ENCODE data around the gene AHCTF1. TPM values are rescaled to one million over a fixed set of nuclear protein-coding genes. Genes with fewer than 3 reads are reported as not detected.
"Not testable (repeated sequence)": the region's sequence is repeated elsewhere in the genome, so short reads cannot be mapped to it uniquely, and the experiment has no call there.

Gene AHCTF1
- total RNA-seq, 2 experiments from 2014 or later, result 32.1 to 38.8 TPM

DNA sequence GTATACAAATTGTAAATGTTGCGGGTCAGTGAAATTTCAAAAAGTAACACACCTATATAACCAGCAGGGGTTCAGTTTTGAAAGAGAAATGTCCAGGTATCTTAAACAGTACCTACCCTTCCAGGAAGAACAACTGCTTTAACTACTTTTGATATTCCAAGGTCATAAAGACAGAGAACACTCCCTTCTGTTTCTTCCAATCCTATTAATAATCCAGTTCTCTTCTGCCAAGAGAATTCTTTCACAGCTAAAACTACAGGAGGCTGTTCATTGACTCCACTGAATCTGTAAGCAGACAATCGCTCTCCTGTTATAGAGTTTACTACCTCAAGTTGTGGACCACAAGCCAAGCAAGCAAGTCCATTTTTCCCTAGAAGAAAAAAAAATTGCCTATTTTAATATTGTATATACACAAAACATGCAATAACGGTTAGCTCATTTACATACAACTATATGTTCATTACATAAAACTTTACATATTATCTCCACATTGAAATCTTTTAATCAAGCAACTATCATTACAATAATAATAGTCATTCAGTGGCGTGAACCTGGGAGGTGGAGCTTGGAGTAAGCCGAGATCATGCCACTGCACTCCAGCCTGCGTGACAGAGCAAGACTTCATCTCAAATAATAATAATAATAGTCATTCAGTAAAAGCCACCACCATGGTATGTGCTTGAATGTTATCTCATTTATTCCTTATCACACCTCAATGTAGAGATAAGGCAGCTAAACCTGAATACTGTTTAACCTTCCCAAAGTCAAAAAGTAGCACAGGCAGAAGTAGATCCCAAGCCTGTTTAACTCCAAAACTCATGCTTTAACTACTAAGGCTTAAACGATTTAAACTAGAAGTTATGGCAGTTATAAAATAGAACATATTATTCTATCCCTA lies 15.5 kb downstream of the AHCTF1 start:
- intact Hi-C loops (cut with micrococcal nuclease); H3K27ac Mint-ChIP-seq; H3K4me3 Mint-ChIP-seq; DNase-seq; CTCF ChIA-PET; H3K27me3 Mint-ChIP-seq (ENCODE audit: low read depth); H3K9me3 Mint-ChIP-seq: not testable (repeated sequence)
- peaks cover 14% of the 10 kb centered on the region for H3K4me1 Mint-ChIP-seq (ENCODE audit: low read depth)
- peaks cover 20% of the 10 kb centered on the region for H3K36me3 Mint-ChIP-seq (ENCODE audit: low read depth)

DNA sequence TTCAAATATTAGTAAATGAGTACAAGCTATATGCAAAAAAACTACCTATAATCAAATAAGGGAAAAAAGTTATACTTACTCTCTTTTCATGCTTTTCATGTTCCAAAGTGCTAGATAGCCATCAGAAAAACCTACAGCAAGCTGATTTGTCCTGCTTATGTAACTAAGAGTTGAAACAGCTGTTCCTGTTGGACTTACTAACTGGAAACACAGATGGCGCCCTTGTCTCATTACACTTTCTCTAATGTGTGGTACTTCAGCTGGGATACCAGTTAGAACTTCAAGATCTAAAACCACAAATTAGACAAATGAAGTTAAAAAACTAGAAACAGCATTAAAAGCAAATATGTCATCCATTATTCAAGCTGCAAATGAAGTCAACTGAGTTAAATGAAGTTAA lies 24.3 kb downstream of the AHCTF1 start:
- H3K27me3 Mint-ChIP-seq (ENCODE audit: low read depth), result no peaks in the 10 kb centered on the region
- intact Hi-C loops (cut with micrococcal nuclease), result loop anchor here (1.0 to 5.0 kb wide), 2 partner anchors 53 to 465 kb away; no protein-coding TSS in a partner anchor
- H3K9me3 Mint-ChIP-seq, result no peaks in the 10 kb centered on the region
- H3K27ac Mint-ChIP-seq, result no peak overlapping the region
- DNase-seq, result peak; percentile 32
- CTCF ChIA-PET, result interaction anchor here (0.7 to 1.1 kb wide), 4 partner anchors 10 to 433 kb away, joined by 3 read pairs; no protein-coding TSS in a partner anchor
- H3K4me1 Mint-ChIP-seq (ENCODE audit: low read depth), result peaks cover 2% of the 10 kb centered on the region
- H3K36me3 Mint-ChIP-seq (ENCODE audit: low read depth), result peaks cover 34% of the 10 kb centered on the region
- no peak overlapping the region for H3K4me3 Mint-ChIP-seq

GRCh38 chr1:246906833-246907232 lies 24.9 kb downstream of the AHCTF1 start:
- DNase-seq, result no peak
- CTCF ChIA-PET, result interaction anchor here (0.6 to 1.3 kb wide), 6 partner anchors 9 to 433 kb away, joined by 3 to 4 read pairs (median 3); no protein-coding TSS in a partner anchor
- Mint-ChIP-seq H3K4me1 (ENCODE audit: low read depth) (peaks cover 2% of the 10 kb centered on the region), H3K9me3 (no peaks in the 10 kb centered on the region), H3K27me3 (ENCODE audit: low read depth) (no peaks in the 10 kb centered on the region), H3K27ac (no peak overlapping the region), H3K4me3 (no peak overlapping the region), H3K36me3 (ENCODE audit: low read depth) (peaks cover 37% of the 10 kb centered on the region)
- intact Hi-C loops (cut with micrococcal nuclease), result loop anchor here (1.0 to 5.0 kb wide), 2 partner anchors 53 to 465 kb away; no protein-coding TSS in a partner anchor

- Mint-ChIP-seq H3K4me3 (no peak overlapping the region), H3K9me3 (no peaks in the 10 kb centered on the region), H3K27me3 (ENCODE audit: low read depth) (no peaks in the 10 kb centered on the region), H3K4me1 (ENCODE audit: low read depth) (peaks cover 2% of the 10 kb centered on the region), H3K27ac (no peak overlapping the region), H3K36me3 (ENCODE audit: low read depth) (peaks cover 45% of the 10 kb centered on the region)
- CTCF ChIA-PET, result interaction anchor here (0.6 kb wide), 1 partner anchor 62 kb away, joined by 4 read pairs; no protein-coding TSS in a partner anchor
- intact Hi-C loops (cut with micrococcal nuclease), result no loop called here
- DNase-seq, result no peak
These were observed 29.9 kb downstream of the AHCTF1 start for GRCh38 chr1:246901874-246902273.

DNA sequence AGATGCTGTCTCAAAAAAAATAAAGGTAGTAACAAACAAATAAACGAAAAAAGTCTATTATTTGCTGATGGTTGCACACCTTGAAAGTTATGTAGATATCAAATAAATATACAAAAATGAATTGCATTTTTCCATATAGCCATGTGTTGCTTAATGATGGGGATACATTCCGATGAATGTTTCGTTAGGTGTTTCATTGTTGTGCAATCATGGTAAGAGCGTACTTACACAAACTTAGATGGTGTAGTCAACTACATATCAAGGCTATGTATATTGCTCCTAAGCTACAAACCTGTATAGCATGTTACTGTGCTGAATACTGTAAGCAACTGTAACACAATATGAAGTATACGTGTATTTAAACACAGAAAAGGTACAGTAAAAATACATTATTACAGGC lies 34.4 kb downstream of the AHCTF1 start:
- CTCF ChIA-PET, result interaction anchor here (1.3 kb wide), 1 partner anchor 9 kb away, joined by 3 read pairs; no protein-coding TSS in a partner anchor

GRCh38 chr1:246893191-246893939 lies 38.4 kb downstream of the AHCTF1 start:
- no peaks in the 10 kb centered on the region for H3K27me3 Mint-ChIP-seq (ENCODE audit: low read depth)
- CTCF ChIA-PET, result no interaction called here
- intact Hi-C loops (cut with micrococcal nuclease), result no loop called here

More for the DNA sequence above, 34.4 kb downstream of the AHCTF1 start:
- Mint-ChIP-seq H3K9me3 (no peaks in the 10 kb centered on the region), H3K4me3 (no peak overlapping the region), H3K4me1 (ENCODE audit: low read depth) (peaks cover 12% of the 10 kb centered on the region), H3K27ac (no peak overlapping the region), H3K36me3 (ENCODE audit: low read depth) (peaks cover 46% of the 10 kb centered on the region), H3K27me3 (ENCODE audit: low read depth) (no peaks in the 10 kb centered on the region)
- no peak for DNase-seq
- intact Hi-C loops (cut with micrococcal nuclease), result no loop called here

DNA sequence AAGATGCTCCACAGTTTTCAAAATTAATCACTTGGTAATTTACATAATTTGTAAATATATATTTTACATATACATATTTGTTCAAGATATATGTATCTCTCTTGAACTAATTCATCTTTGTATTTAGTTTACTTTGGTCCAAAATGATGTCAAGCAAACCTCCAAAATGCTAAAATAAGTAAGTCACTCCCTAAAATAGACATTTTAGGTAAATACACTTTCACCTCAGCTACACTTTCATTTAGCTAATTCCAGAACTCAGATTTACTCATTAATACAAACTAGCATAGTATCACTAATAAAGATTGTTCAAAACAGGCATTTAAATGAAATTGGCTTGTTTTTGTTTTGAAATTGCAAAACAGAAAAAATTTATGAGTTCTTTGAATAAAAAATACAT lies 40.6 kb downstream of the AHCTF1 start:
- intact Hi-C loops (cut with micrococcal nuclease), result no loop called here
- CTCF ChIA-PET, result interaction anchor here (1.0 kb wide), 1 partner anchor 70 kb away, joined by 3 read pairs; no protein-coding TSS in a partner anchor

More at GRCh38 chr1:246893191-246893939, 38.4 kb downstream of the AHCTF1 start:
- H3K9me3 Mint-ChIP-seq, result no peaks in the 10 kb centered on the region
- peaks cover 44% of the 10 kb centered on the region for H3K36me3 Mint-ChIP-seq (ENCODE audit: low read depth)
- peak overlapping the region; percentile 68 for H3K27ac Mint-ChIP-seq
- peaks cover 10% of the 10 kb centered on the region for H3K4me1 Mint-ChIP-seq (ENCODE audit: low read depth)
- no peak for DNase-seq
- H3K4me3 Mint-ChIP-seq, result no peak overlapping the region

DNA sequence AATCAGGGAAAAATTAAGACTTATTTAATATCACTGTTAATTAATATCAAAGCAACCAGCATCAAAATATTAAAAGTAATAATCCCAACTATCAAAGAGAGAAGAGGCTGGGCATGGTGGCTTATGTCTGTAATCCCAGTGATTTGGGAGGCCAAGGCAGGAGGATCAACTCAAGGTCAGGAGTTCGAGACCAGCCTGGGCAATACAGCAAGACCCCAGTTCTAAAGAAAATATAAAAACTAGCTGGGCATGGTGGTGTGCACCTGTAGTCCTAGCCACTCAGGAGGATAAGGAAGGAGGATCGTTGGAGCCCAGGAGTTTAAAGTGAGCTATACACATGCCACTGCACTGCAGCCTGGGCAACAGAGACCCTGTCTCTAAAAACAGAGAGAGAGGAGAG lies 43.2 kb downstream of the AHCTF1 start:
- H3K9me3 Mint-ChIP-seq, result no peaks in the 10 kb centered on the region

More for the DNA sequence above, 40.6 kb downstream of the AHCTF1 start:
- H3K36me3 Mint-ChIP-seq (ENCODE audit: low read depth), result peaks cover 38% of the 10 kb centered on the region
- DNase-seq, result no peak
- H3K27me3 Mint-ChIP-seq (ENCODE audit: low read depth), result no peaks in the 10 kb centered on the region
- H3K4me3 Mint-ChIP-seq, result no peak overlapping the region
- H3K9me3 Mint-ChIP-seq, result no peaks in the 10 kb centered on the region
- no peak overlapping the region for H3K27ac Mint-ChIP-seq
- peaks cover 10% of the 10 kb centered on the region for H3K4me1 Mint-ChIP-seq (ENCODE audit: low read depth)

DNA sequence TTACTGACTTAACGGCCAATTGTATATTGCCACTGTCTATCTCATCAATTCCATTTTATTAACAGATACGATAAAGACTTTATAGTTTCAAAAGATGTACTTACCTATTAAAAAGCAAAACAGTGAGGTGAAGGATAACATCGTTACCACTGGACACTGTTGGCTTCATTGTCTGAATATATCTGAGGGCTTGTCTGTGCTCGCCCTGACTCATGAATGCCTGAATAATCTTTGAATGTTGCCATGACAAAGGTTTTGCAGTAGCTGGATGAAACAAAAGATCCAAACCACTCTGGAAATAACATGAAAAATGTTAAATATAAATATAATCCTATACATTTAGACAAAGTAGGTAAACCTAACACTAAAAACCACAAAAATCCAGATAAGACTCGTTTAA lies 46.4 kb downstream of the AHCTF1 start:
- H3K9me3 Mint-ChIP-seq; CTCF ChIA-PET; DNase-seq; H3K4me3 Mint-ChIP-seq; intact Hi-C loops (cut with micrococcal nuclease); H3K27ac Mint-ChIP-seq; H3K27me3 Mint-ChIP-seq (ENCODE audit: low read depth); H3K4me1 Mint-ChIP-seq (ENCODE audit: low read depth): not testable (repeated sequence)
- peaks cover 32% of the 10 kb centered on the region for H3K36me3 Mint-ChIP-seq (ENCODE audit: low read depth)

More for the DNA sequence above, 43.2 kb downstream of the AHCTF1 start:
- H3K27ac Mint-ChIP-seq, result no peak overlapping the region
- H3K36me3 Mint-ChIP-seq (ENCODE audit: low read depth), result peaks cover 33% of the 10 kb centered on the region
- intact Hi-C loops (cut with micrococcal nuclease), result no loop called here
- no peak for DNase-seq
- CTCF ChIA-PET, result no interaction called here
- H3K4me1 Mint-ChIP-seq (ENCODE audit: low read depth), result peaks cover 7% of the 10 kb centered on the region
- no peaks in the 10 kb centered on the region for H3K27me3 Mint-ChIP-seq (ENCODE audit: low read depth)
- no peak overlapping the region for H3K4me3 Mint-ChIP-seq

DNA sequence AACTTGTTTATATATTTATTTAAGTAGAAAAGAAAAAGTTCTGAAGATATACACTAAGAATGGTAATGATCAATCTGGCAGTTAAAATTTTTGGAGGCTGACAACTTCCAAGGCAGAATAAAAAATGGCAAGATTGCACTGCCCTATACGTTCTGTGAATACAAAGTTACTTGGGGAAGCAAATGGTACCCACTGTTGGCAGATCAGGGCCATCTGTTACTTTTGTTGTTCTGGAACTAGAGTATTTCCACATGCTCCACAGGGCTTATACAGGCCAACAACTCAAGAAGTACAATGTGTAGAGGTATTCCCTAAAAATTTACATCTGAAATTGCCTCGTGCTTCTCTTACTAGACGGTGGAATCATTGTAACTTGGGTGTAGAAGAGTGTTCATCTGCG lies 53.2 kb downstream of the AHCTF1 start:
- Mint-ChIP-seq H3K9me3 (no peaks in the 10 kb centered on the region), H3K4me3 (no peak overlapping the region), H3K36me3 (ENCODE audit: low read depth) (peaks cover 38% of the 10 kb centered on the region), H3K27me3 (ENCODE audit: low read depth) (no peaks in the 10 kb centered on the region), H3K27ac (no peak overlapping the region), H3K4me1 (ENCODE audit: low read depth) (peaks cover 20% of the 10 kb centered on the region)
- no peak for DNase-seq
- intact Hi-C loops (cut with micrococcal nuclease), result no loop called here
- CTCF ChIA-PET, result interaction anchor here (0.6 kb wide), 1 partner anchor 42 kb away, joined by 3 read pairs; no protein-coding TSS in a partner anchor

DNA sequence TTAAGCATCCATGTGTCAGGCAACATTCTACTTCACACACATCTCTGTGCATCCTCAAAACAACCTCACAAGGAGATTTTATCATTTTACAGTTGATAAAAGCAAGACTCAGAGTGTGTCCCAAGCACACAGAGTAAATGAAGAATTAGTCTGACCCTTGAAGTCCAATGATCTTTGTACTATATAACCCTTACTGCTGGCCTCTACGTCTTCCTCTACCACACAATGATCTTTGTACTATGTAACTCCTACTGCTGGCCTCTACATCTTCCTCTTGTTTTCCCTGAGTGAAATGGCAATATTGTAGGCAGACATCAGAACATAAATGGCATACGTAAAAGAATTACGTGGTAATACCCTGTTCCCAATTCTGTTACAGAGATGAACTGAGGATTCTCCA lies 55.3 kb downstream of the AHCTF1 start:
- Mint-ChIP-seq H3K36me3 (ENCODE audit: low read depth) (peaks cover 39% of the 10 kb centered on the region), H3K4me3 (no peak overlapping the region), H3K27me3 (ENCODE audit: low read depth) (no peaks in the 10 kb centered on the region), H3K4me1 (ENCODE audit: low read depth) (peaks cover 26% of the 10 kb centered on the region), H3K9me3 (no peaks in the 10 kb centered on the region), H3K27ac (no peak overlapping the region)
- intact Hi-C loops (cut with micrococcal nuclease), result no loop called here
- no peak for DNase-seq
- CTCF ChIA-PET, result no interaction called here
